Measurements from ENCODE around the gene MRPL4. TPM values are rescaled to one million over a fixed set of nuclear protein-coding genes. Genes with fewer than 3 reads are reported as not detected.

The MRPL4 gene
- total and polyA plus RNA-seq, 10 of the 15 experiments (the other 5 are each of a cell fraction or from before 2014, with no cell fraction given): 0.79 to 221 (median 112) TPM

DNA sequence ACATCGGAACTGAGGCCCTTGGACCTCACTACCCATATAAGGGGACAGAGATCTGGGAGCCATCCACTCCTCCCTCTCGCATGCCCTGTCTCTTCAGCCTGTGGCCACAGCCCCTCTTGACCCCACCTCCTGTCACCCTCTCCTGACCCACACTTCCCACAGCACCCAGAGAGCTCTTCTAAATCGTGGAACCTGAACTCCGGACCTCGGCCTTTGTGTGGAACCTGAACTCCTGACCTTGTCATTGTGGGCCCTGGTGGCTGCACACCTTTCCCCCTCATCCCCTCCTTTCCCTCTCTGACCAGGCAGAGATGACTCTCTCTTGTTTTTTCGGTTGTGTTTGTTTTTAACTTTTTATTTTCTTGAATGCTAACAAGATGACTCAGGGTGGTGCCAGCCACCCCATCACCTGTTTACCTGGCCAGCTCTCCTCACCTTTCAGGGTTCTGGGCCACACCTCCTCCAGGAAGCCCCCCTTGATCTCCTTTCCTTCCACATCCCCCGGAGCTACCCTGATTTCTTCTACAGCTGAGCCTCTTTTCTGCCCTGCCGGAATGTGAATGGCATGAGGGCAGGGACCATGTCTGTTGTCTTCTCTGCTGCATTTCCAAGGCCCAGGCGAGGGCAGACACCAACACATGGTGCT is 5.1 kb downstream of the MRPL4 start:
- Histone ChIP-seq H3K4me2 (ENCODE audit: control insufficient read depth, insufficient read depth) (no peak overlapping the region), H3K79me2 (ENCODE audit: control insufficient read depth, insufficient read depth, low read length) (peaks cover 20% of the 10 kb centered on the region), H4K20me1 (ENCODE audit: control insufficient read depth, insufficient read depth) (no peaks in the 10 kb centered on the region), H3K36me3 (ENCODE audit: control insufficient read depth in 2 of 2, insufficient read depth in 2 of 2, low read length in 1 of 2) (peaks cover 22 to 23% of the 10 kb centered on the region in 2 experiments; a peak in 3 of 4 replicates), H3K27me3 (replicated peaks in 1 of 2; ENCODE audit: control insufficient read depth in 2 of 2, insufficient read depth in 2 of 2, low read length in 1 of 2) (no peaks in the 10 kb centered on the region), H3K9ac (ENCODE audit: control insufficient read depth, insufficient read depth, low read length) (no peak overlapping the region), H2AFZ (ENCODE audit: control insufficient read depth, low read depth, low read length) (no peak overlapping the region), H3K27ac (ENCODE audit: control insufficient read depth, insufficient read depth) (no peak overlapping the region), H3K4me3 (no peak overlapping the region), H3K9me3 (replicated peaks; ENCODE audit: control insufficient read depth, insufficient read depth, low read length) (no peaks in the 10 kb centered on the region; the same call in 2 of the 3 replicates), H3K4me1 (ENCODE audit: control insufficient read depth, insufficient read depth, low read length) (peaks cover 11% of the 10 kb centered on the region)
- no peak for FAIRE-seq
- ChIA-PET CTCF (interaction anchor here (0.6 to 5.2 kb wide), 5 partner anchors 13 to 269 kb away, joined by 3 to 186 read pairs (median 89); partner anchors contain the start of genes ICAM1 and TYK2), SMC1A (ENCODE audit: uncharacterized antibody, unreplicated experiment) (interaction anchor here (5.6 kb wide), 1 partner anchor 131 kb away, joined by 83 read pairs; no protein-coding TSS in a partner anchor), POLR2A (no interaction called here), RAD21 (ENCODE audit: unreplicated experiment) (interaction anchor here (7.2 kb wide), 1 partner anchor 130 kb away, joined by 107 read pairs; no protein-coding TSS in a partner anchor)
- no peak for TF ChIP-seq HDGF (IDR thresholded peaks at IDR 0.05)
- no peak for ATAC-seq
- in situ Hi-C loops (cut with MboI) (loop anchor here (5.0 kb wide), 1 partner anchor 320 kb away; the partner anchor contains the start of gene OLFM2), intact Hi-C loops (cut with micrococcal nuclease; ENCODE audit: unreplicated experiment) (no loop called here)
- no peak for DNase-seq (ENCODE audit: low read depth, low spot score)
- no TSS peak for BruUV-seq (replicated peaks)
- 87% methylated on average over 9 of the region's 9 CpGs for whole genome bisulfite sequencing (ENCODE audit: insufficient coverage, insufficient replicate concordance, low lambda C conversion rate, missing lambda C conversion rate)

DNA sequence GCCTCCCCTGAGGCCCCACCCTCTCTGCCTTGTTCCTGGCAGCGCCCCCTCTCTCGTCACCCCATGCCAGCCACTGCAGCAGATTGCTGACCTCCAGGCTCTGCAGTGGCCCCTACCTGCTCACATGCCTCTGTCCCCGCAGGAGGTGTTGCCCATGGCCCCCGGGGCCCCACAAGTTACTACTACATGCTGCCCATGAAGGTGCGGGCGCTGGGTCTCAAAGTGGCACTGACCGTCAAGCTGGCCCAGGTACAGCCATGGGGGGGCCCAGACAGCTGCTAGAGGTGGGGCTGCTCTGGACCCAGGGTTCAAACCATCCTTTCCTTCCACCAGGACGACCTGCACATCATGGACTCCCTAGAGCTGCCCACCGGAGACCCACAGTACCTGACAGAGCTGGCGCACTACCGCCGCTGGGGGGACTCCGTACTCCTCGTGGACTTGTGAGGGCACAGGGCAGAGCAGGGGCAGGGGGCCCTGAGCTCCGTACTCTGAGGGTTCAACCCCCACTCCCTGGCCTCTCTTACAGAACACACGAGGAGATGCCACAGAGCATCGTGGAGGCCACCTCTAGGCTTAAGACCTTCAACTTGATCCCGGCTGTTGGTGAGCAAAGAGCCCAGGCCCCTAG is 6.2 kb downstream of the MRPL4 start:
- no TSS peak for BruUV-seq (replicated peaks)
- SMC1A ChIA-PET (ENCODE audit: uncharacterized antibody, unreplicated experiment): interaction anchor here (0.5 to 5.6 kb wide), 15 partner anchors 12 to 1488 kb away, joined by 3 to 83 read pairs (median 3); partner anchors contain the start of genes CDC37, ICAM1, ICAM5 and TYK2
- intact Hi-C loops (cut with micrococcal nuclease; ENCODE audit: unreplicated experiment) (no loop called here), in situ Hi-C loops (cut with MboI) (loop anchor here (5.0 kb wide), 1 partner anchor 321 kb away; the partner anchor contains the start of gene OLFM2)
- RAD21 ChIA-PET (ENCODE audit: unreplicated experiment): interaction anchor here (0.5 to 7.2 kb wide), 20 partner anchors 8 to 326 kb away, joined by 3 to 107 read pairs (median 4); partner anchors contain the start of genes CDC37, DNMT1, ICAM1 and ICAM5
- Histone ChIP-seq H2AFZ (ENCODE audit: control insufficient read depth, low read depth, low read length) (no peak overlapping the region), H3K27me3 (replicated peaks in 1 of 2; ENCODE audit: control insufficient read depth in 2 of 2, insufficient read depth in 2 of 2, low read length in 1 of 2) (no peaks in the 10 kb centered on the region), H3K9me3 (replicated peaks; ENCODE audit: control insufficient read depth, insufficient read depth, low read length) (no peaks in the 10 kb centered on the region; the same call in 2 of the 3 replicates), H3K79me2 (ENCODE audit: control insufficient read depth, insufficient read depth, low read length) (peaks cover 10% of the 10 kb centered on the region), H3K9ac (ENCODE audit: control insufficient read depth, insufficient read depth, low read length) (no peak overlapping the region), H3K4me3 (no peak overlapping the region), H4K20me1 (ENCODE audit: control insufficient read depth, insufficient read depth) (no peaks in the 10 kb centered on the region), H3K4me1 (ENCODE audit: control insufficient read depth, insufficient read depth, low read length) (peaks cover 11% of the 10 kb centered on the region), H3K4me2 (ENCODE audit: control insufficient read depth, insufficient read depth) (no peak overlapping the region), H3K36me3 (ENCODE audit: control insufficient read depth in 2 of 2, insufficient read depth in 2 of 2, low read length in 1 of 2) (peaks cover 22 to 23% of the 10 kb centered on the region in 2 experiments; a peak in 3 of 4 replicates), H3K27ac (ENCODE audit: control insufficient read depth, insufficient read depth) (no peak overlapping the region)
- WGBS (ENCODE audit: insufficient coverage, insufficient replicate concordance, low lambda C conversion rate, missing lambda C conversion rate): 95% methylated on average over 18 of the region's 18 CpGs
- CTCF ChIA-PET: interaction anchor here (0.6 to 5.2 kb wide), 29 partner anchors 8 to 353 kb away, joined by 3 to 186 read pairs (median 6); partner anchors contain the start of genes CDC37, ICAM1, ICAM4 and ICAM5
- POLR2A ChIA-PET: interaction anchor here (0.5 to 3.8 kb wide), 7 partner anchors 11 to 401 kb away, joined by 3 to 32 read pairs (median 4); partner anchors contain the start of gene ICAM1
- DNase-seq (ENCODE audit: low read depth, low spot score) (no peak), FAIRE-seq (no peak), ATAC-seq (no peak)
- peak; percentile 38; the same call in 1 of the 2 replicates for TF ChIP-seq POLR2A (IDR thresholded peaks at IDR 0.05; ENCODE audit: low read depth, low read length)
- TF ChIP-seq, protein P1, sequence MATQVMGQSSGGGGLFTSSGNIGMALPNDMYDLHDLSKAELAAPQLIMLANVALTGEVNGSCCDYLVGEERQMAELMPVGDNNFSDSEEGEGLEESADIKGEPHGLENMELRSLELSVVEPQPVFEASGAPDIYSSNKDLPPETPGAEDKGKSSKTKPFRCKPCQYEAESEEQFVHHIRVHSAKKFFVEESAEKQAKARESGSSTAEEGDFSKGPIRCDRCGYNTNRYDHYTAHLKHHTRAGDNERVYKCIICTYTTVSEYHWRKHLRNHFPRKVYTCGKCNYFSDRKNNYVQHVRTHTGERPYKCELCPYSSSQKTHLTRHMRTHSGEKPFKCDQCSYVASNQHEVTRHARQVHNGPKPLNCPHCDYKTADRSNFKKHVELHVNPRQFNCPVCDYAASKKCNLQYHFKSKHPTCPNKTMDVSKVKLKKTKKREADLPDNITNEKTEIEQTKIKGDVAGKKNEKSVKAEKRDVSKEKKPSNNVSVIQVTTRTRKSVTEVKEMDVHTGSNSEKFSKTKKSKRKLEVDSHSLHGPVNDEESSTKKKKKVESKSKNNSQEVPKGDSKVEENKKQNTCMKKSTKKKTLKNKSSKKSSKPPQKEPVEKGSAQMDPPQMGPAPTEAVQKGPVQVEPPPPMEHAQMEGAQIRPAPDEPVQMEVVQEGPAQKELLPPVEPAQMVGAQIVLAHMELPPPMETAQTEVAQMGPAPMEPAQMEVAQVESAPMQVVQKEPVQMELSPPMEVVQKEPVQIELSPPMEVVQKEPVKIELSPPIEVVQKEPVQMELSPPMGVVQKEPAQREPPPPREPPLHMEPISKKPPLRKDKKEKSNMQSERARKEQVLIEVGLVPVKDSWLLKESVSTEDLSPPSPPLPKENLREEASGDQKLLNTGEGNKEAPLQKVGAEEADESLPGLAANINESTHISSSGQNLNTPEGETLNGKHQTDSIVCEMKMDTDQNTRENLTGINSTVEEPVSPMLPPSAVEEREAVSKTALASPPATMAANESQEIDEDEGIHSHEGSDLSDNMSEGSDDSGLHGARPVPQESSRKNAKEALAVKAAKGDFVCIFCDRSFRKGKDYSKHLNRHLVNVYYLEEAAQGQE (IDR thresholded peaks at IDR 0.05; ENCODE audit: low read depth, low read length): no peak

All from GM12878 (cell line).